ENCODE measurements around the gene RPS6KB2. TPM values are rescaled to one million over a fixed set of nuclear protein-coding genes. Genes with fewer than 3 reads are reported as not detected.
"Not testable (repeated sequence)": the region's sequence is repeated elsewhere in the genome, so short reads cannot be mapped to it uniquely, and the experiment has no call there.

The RPS6KB2 gene
- total RNA-seq, 2 donors from 2014 or later, result 47.8 to 62.7 TPM

DNA sequence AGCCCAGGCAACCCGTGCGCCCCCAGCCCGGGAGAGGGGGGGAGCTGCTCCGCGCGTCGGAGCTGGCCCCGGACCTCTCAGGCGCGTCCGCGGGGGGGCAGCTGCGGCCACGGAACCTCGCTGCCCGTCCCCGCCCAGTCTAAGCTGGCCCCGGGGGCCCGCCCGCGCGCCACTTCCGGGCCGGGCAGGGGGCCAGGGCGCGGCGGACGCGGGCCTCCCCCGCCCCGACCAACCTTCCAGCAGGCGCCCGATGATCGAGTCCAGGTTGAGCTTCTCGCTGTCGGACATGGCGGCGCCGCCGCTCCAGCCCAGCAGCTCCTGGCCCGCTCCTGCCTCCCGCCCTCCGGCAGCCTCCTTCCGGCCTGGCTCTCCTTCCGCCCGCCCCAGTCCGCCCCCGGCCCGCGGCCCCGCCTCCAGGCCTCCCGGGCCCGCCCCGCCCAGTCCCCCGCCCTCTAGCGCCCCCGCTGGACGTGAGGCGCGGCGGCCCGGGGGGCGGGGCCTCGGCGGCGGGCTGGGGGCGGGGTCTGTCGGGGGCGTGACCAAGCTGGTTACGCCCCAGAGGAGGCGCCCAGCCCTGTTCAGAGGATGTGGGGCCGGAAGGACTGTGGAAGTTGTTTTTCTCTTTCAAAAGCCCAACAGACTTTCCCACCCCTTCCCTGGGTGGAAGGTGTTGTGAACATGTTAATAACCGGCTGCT lies 26.7 kb upstream of the RPS6KB2 start, which contains the start of gene PPP1CA:
TSS of gene PPP1CA (minus strand) at position 364 of the 697 bp plus-strand sequence. CDS start at position 288, 76 bp downstream.
- H3K9me3 ChIP-seq (ENCODE audit: control insufficient read depth, low read length, poor library complexity, severe bottlenecking), result no peaks in the 10 kb centered on the region
- Mint-ChIP-seq H3K27ac (peak within 1 kb of the TSS; percentile 94), H3K36me3 (ENCODE audit: low read depth) (peaks cover 6% of the 10 kb centered on the region), H3K27me3 (no peaks in the 10 kb centered on the region), H3K4me3 (peak within 1 kb of the TSS; percentile 99), H3K4me1 (peaks cover 38% of the 10 kb centered on the region)
- ATAC-seq (peak; percentile 80), DNase-seq (peak; percentile 92 to 97 (median 92))

DNA sequence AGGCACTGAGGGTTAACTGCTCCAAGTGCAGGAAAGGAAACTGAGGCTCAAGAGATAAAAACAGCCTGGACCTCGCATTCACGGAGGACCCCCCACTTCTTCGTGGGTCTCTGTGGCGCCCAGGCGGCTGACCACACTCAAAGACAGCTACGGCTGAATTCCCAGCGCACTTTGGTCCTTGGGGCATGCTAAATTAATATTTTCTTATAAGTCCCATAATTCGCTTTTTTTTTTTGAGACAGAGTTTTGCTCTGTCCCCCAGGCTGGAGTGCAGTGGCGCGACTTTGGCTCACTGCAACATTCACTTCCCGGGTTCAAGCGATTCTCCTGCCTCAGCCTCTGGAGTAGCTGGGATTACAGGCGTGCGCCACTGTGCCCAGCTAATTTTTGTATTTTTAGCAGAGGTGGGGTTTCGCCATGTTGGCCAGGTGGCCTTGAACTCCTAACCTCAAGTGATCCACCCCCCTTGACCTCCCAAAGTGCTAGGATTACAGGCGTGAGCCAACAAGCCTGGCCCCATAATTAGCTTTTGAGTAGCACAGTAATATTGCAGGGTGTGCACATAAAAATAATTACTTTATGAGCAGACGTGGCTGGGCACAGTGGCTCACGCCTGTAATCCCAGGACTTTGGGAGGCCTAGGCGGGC lies 26.0 kb upstream of the RPS6KB2 start:
- not testable (repeated sequence) for H3K9me3 ChIP-seq (ENCODE audit: control insufficient read depth, low read length, poor library complexity, severe bottlenecking); ATAC-seq; DNase-seq; H3K36me3 Mint-ChIP-seq (ENCODE audit: low read depth); H3K27me3 Mint-ChIP-seq
- Mint-ChIP-seq H3K4me3 (peak overlapping the region; percentile 99), H3K4me1 (peaks cover 39% of the 10 kb centered on the region), H3K27ac (peak overlapping the region; percentile 94)

DNA sequence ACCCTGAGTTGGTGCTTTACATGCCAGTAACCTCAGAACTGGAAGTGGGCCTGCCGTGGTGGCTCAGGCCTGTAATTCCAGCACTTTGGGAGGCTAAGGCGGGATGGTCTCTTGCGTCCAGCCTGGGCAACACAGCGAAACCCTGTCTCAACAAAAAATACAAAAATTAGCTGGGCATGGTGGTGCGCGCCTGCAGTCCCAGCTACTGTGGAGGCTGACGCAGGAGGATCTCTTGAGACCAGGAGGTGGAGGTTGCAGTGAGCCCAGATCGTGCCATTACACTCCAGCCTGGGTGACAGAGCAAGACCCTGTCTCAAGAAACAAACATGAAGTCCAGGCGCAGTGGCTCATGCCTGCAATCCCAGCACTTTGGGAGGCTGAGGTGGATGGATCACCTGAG lies 25.2 kb upstream of the RPS6KB2 start:
- not testable (repeated sequence) for H3K27me3 Mint-ChIP-seq; DNase-seq; ATAC-seq; H3K9me3 ChIP-seq (ENCODE audit: control insufficient read depth, low read length, poor library complexity, severe bottlenecking); H3K36me3 Mint-ChIP-seq (ENCODE audit: low read depth)
- Mint-ChIP-seq H3K4me3 (peak overlapping the region; percentile 99), H3K4me1 (peaks cover 37% of the 10 kb centered on the region), H3K27ac (peak overlapping the region; percentile 94)

DNA sequence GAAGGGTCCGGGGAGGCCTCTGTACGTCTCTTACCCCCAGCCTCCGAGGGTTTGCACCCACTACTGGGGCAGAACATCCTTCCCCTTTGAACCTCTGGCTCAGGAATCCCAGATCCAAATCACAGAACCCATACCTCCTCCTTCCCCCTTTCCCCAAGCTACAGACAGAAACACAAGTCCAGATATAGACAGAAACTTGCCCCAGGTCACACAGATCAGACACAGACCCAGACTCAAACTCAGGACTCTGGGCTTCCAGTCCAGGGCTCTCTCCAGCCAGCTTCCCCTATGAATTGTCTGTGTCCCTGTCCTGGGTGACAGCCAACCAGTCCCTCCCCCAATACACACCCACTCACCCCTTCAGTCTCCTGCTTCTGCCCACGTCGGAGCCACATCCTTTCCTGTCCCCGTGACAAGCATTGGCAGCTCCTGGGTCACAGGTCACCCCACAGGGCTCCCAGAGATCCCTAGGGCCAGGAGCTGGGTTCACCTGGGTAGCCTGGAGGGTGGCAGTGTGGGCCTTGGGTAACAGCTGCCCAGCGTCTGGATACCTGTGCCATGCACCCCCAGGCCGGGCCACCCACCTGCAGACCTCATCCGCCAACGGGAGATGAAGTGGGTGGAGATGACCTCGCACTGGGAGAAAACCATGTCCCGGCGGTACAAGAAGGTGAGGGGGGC lies 23.6 kb upstream of the RPS6KB2 start:
- Mint-ChIP-seq H3K4me3 (peak overlapping the region; percentile 99), H3K27ac (peak overlapping the region; percentile 94), H3K4me1 (peaks cover 46% of the 10 kb centered on the region), H3K27me3 (no peaks in the 10 kb centered on the region), H3K36me3 (ENCODE audit: low read depth) (peaks cover 9% of the 10 kb centered on the region)
- no peak for ATAC-seq
- H3K9me3 ChIP-seq (ENCODE audit: control insufficient read depth, low read length, poor library complexity, severe bottlenecking), result no peaks in the 10 kb centered on the region
- no peak for DNase-seq

DNA sequence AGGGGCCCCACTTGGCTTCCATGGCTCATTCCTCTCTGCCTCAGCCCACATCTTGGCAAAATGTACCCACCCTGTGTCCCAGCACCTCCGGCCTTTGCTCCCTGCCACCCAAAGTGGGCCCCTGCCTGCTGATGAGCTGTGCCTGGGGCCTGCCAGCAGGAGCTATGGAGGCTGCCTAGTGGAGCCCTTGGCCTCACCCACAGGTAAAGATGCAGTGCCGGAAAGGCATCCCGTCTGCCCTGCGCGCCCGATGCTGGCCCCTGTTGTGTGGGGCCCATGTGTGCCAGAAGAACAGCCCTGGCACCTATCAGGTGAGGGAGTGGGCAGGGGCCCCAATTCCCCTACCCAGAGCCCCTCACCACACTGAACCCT lies 23.1 kb upstream of the RPS6KB2 start:
- peak overlapping the region; percentile 99 for H3K4me3 Mint-ChIP-seq
- H3K27ac Mint-ChIP-seq, result peak overlapping the region; percentile 94
- H3K9me3 ChIP-seq (ENCODE audit: control insufficient read depth, low read length, poor library complexity, severe bottlenecking), result no peaks in the 10 kb centered on the region
- DNase-seq, result no peak
- H3K27me3 Mint-ChIP-seq, result no peaks in the 10 kb centered on the region
- peaks cover 9% of the 10 kb centered on the region for H3K36me3 Mint-ChIP-seq (ENCODE audit: low read depth)
- ATAC-seq, result no peak
- peaks cover 50% of the 10 kb centered on the region for H3K4me1 Mint-ChIP-seq

DNA sequence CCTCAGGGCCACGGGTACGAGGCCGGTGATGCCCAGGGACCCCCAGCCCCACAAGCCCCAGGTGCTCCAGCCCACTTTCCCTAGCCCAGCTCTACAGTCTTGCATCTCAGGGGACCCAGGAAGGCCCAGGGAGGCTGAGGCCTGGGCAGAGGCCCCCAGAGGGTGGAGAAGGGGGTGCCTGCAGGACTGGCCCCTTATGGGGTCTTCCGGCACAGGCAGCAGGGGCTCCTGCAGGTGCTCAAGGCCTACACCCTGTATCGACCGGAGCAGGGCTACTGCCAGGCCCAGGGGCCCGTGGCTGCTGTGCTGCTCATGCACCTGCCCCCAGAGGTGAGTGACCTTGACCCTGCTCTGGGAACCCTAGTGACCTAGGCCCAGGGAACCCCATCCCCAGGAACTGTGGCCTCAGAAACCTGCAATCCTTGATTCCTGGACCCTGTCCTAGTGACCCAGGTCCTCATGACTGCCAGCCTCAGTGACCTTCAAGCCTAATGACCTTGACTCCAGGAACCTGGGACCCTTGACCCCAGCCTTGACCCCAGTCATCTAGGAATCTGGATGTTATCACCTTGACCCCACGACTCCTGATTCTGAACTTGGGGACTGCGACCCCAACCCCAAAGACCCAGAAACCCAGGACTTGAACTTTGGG lies 22.5 kb upstream of the RPS6KB2 start:
- Mint-ChIP-seq H3K36me3 (ENCODE audit: low read depth) (peaks cover 9% of the 10 kb centered on the region), H3K4me1 (peaks cover 51% of the 10 kb centered on the region), H3K27ac (peak overlapping the region; percentile 94), H3K4me3 (peak overlapping the region; percentile 99), H3K27me3 (no peaks in the 10 kb centered on the region)
- DNase-seq (no peak), ATAC-seq (no peak)
- H3K9me3 ChIP-seq (ENCODE audit: control insufficient read depth, low read length, poor library complexity, severe bottlenecking), result no peaks in the 10 kb centered on the region

DNA sequence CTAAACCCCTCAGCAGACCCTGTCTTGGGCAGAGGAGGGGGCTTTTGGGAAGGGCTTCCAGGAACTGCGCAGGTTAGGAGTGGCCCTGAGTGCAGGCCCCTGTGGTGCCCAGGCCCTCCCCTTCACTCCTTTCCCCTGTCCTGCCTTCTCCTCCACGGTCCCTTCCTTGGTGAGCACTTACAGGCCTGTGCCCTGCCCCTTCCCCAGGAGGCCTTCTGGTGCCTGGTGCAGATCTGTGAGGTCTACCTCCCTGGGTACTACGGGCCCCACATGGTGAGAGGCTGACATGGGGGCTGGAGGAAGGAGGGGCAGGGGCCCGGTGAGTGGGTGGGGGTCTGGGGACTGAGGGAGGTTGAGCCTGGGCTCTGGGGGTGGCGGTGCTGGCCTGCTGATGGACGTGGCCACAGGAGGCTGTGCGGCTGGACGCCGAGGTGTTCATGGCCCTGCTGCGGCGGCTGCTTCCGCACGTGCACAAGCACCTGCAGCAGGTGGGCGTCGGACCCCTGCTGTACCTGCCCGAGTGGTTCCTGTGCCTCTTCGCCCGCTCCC lies 21.8 kb upstream of the RPS6KB2 start:
- H3K9me3 ChIP-seq (ENCODE audit: control insufficient read depth, low read length, poor library complexity, severe bottlenecking), result no peaks in the 10 kb centered on the region
- H3K27ac Mint-ChIP-seq, result peak overlapping the region; percentile 94
- no peaks in the 10 kb centered on the region for H3K27me3 Mint-ChIP-seq
- H3K4me3 Mint-ChIP-seq, result peak overlapping the region; percentile 99
- peaks cover 9% of the 10 kb centered on the region for H3K36me3 Mint-ChIP-seq (ENCODE audit: low read depth)
- H3K4me1 Mint-ChIP-seq, result peaks cover 58% of the 10 kb centered on the region
- ATAC-seq, result no peak
- no peak for DNase-seq

DNA sequence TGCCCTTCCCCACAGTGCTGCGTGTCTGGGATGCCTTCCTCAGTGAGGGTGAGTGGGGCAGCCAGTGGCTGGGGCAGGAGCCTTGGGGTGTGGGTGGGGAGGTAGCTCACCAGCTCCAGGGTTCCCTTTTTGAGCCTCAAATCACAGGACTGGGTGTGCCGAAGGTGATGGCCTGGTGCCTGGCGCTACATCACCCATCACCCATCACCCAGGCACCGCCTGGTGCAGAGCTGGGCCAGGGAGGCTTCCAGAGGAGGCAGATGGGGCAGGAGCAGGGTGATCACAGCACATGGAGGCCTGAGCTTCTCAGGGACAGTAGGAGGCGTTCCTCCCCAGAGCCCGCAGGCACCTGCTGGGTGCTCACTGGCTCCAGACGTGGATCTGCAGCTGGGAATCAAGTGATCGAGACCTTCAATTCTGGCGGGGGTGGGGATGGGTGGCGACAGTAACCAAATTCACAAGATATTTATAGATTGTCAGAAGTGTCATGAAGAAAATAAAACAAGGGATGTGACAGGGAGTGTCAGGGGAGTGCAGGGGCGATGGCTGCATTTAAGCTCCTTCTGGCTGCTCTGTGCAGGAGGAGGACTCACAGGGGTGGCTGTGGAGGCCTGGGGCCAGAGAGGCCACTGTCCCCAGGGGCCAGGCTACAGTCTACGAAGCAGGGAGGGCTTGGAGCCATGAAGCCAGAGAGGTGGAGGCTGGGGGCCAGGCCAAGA lies 21.2 kb upstream of the RPS6KB2 start:
- Mint-ChIP-seq H3K27ac (peak overlapping the region; percentile 94), H3K27me3 (no peaks in the 10 kb centered on the region), H3K4me1 (peaks cover 64% of the 10 kb centered on the region), H3K4me3 (peak overlapping the region; percentile 99), H3K36me3 (ENCODE audit: low read depth) (peaks cover 9% of the 10 kb centered on the region)
- no peak for ATAC-seq
- no peak for DNase-seq
- no peaks in the 10 kb centered on the region for H3K9me3 ChIP-seq (ENCODE audit: control insufficient read depth, low read length, poor library complexity, severe bottlenecking)

DNA sequence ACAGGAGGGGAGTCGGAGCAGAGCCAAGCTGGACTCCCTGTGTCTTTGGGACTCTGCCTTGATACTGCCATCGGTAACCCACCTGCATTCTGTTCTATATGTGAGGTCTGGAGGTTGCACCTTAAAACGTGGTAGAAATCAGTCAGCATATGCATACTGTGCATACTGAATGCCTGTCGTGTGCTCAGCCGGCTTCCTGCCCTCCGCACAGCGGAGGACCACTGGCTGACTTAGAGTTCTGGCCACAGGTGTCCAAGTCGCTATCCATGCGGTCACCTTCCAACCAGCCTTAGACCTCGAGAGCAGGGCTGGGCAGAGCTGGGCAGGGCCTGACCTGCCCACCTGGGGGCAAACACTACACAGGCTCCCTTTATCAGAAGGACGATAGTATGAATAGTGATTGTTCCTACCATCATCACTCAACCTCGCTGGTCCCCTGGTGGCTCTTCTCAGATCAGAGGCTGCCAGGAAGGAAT lies 20.6 kb upstream of the RPS6KB2 start:
- Mint-ChIP-seq H3K27ac (peak overlapping the region; percentile 94), H3K27me3 (no peaks in the 10 kb centered on the region), H3K4me1 (peaks cover 69% of the 10 kb centered on the region), H3K4me3 (peak overlapping the region; percentile 99), H3K36me3 (ENCODE audit: low read depth) (peaks cover 9% of the 10 kb centered on the region)
- no peak for DNase-seq
- H3K9me3 ChIP-seq (ENCODE audit: control insufficient read depth, low read length, poor library complexity, severe bottlenecking), result no peaks in the 10 kb centered on the region
- no peak for ATAC-seq

DNA sequence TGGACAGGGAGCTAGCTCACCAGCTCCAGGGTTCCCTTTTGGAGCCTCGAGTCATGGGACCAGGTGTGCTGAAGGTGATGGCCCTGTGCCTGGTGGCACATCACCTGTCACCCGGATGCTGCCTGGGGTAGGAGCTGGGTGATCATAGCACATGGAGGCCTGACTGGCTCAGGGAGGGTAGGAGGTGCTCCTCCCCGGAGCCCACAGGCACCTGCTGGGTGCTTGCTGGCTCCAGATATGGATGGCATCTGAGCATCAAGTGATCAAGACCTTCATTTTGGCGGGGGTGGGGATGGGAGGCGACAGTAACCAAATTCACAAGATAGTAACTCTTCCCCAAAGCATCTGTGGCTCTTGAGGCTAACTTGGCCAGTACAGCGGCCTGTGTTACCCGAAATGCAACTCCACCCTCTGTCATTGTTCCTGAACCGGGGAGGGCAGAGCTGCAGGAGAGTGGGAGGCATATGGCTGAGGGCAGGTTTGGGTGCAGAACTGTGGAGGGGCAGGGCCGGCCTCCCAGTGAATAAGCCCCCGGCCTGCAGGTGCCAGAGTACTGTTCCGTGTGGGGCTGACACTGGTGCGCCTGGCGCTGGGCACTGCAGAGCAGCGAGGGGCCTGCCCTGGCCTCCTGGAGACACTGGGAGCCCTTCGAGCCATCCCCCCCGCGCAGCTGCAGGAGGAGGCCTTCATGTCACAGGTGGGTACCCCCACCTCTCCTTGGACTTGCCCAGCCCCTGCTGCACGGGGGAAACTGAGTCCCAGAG lies 19.7 kb upstream of the RPS6KB2 start:
- Mint-ChIP-seq H3K4me1 (peaks cover 74% of the 10 kb centered on the region), H3K4me3 (peak overlapping the region; percentile 99), H3K27ac (peak overlapping the region; percentile 94), H3K36me3 (ENCODE audit: low read depth) (peaks cover 9% of the 10 kb centered on the region), H3K27me3 (no peaks in the 10 kb centered on the region)
- ATAC-seq (peak; percentile 17), DNase-seq (no peak)
- H3K9me3 ChIP-seq (ENCODE audit: control insufficient read depth, low read length, poor library complexity, severe bottlenecking), result no peaks in the 10 kb centered on the region

DNA sequence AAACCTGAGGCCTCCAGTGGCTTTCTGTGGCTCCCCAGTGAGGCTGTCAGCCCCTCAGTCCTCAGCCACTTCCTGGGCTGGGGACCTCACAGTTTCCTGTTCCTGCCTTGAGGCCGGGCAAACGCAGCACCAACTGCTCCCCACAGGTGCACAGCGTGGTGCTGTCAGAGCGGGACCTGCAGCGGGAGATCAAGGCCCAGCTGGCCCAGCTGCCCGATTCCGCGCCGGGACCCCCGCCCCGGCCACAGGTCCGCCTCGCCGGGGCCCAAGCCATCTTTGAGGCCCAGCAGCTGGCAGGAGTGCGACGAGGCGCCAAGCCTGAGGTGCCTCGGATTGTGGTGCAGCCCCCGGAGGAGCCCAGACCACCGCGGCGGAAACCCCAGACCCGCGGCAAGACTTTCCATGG lies 19.0 kb upstream of the RPS6KB2 start:
- H3K27ac Mint-ChIP-seq, result peak overlapping the region; percentile 94
- no peaks in the 10 kb centered on the region for H3K27me3 Mint-ChIP-seq
- H3K9me3 ChIP-seq (ENCODE audit: control insufficient read depth, low read length, poor library complexity, severe bottlenecking), result no peaks in the 10 kb centered on the region
- DNase-seq (peak; percentile 47 to 55 (median 49)), ATAC-seq (peak; percentile 74)
- peaks cover 7% of the 10 kb centered on the region for H3K36me3 Mint-ChIP-seq (ENCODE audit: low read depth)
- peaks cover 75% of the 10 kb centered on the region for H3K4me1 Mint-ChIP-seq
- H3K4me3 Mint-ChIP-seq, result peak overlapping the region; percentile 99

Data from T-helper 17 cell (primary cell).